Measurements from ENCODE around the gene PI4KB.
"Not testable (repeated sequence)": the region's sequence is repeated elsewhere in the genome, so short reads cannot be mapped to it uniquely, and the experiment has no call there.

Gene PI4KB

GRCh38 chr1:151327223-151327902, at the start of gene PI4KB:
PI4KB (minus strand) TSS chr1:151327416; CDS start chr1:151316481, 10,935 bp downstream.
- peak; percentile 100 for DNase-seq

DNA sequence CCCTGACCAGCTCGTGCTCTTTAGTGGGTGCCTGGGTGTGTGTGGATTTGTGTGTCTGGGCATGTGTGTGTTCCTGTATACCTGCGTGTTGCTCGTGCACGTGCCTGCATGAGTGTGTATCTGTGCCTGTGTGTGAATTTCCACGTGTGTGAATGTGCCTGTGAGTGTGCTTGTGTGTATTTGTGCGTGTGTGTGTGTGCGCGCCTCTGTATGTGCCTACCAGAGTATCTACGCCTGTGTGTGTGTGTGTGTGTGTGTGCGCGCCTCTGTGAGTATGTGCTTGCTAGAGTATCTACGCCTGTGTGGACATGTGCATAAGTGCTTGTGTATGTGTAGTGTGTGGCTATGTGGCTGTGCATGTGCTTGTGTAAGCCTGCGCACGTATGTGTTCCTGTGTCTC, 46.0 kb upstream of the PI4KB start:
- no peak for DNase-seq

DNA sequence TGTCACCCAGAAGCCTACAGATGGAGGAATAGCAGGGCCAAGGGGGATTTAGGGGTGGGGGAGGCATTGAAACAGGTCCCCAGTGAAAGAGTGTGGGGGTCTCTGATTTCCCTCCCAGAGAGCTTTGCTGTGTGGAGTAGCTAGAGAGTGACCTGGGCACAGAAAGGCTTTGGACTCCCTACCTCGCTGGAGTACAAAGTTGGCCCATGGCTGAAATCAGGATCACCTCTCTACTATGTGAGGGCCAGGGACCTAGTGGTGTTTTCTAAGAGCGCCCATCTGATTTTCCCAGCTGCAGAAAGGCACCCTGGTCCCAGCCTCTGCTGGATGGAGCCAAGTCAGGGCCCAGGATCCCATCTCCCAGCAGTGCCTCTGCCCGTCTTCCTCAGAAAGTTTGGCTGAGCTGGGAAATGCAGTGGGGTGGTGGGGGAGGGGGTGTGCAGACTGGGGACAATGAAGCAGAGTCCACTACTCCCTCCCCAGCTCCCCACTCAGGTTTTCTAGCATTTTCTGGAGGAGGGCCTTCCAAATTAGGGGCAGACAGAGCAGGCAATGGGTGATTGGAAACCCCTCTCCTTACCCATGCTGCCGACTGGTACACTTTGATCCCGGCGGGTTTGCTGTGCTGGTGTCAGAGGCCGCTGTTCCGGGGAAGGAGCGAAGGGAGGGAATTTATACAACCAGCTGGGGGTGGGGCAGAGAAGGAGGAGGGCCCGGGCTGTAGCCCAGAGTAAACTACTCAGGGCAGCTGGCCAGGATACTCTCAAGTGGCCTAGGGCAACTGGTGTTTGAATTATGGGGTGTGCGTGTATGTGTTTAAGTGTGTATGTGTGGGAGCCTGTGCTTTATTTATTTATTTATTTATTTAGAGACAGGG, 45.1 kb upstream of the PI4KB start, which contains the start of gene SELENBP1:
SELENBP1 (minus strand) TSS at position 648 of the 877 bp plus-strand sequence; CDS start at position 584, 64 bp downstream.
- DNase-seq = peak; percentile 42

GRCh38 chr1:151371370-151372057, 44.3 kb upstream of the PI4KB start:
- peak; percentile 59 for DNase-seq

DNA sequence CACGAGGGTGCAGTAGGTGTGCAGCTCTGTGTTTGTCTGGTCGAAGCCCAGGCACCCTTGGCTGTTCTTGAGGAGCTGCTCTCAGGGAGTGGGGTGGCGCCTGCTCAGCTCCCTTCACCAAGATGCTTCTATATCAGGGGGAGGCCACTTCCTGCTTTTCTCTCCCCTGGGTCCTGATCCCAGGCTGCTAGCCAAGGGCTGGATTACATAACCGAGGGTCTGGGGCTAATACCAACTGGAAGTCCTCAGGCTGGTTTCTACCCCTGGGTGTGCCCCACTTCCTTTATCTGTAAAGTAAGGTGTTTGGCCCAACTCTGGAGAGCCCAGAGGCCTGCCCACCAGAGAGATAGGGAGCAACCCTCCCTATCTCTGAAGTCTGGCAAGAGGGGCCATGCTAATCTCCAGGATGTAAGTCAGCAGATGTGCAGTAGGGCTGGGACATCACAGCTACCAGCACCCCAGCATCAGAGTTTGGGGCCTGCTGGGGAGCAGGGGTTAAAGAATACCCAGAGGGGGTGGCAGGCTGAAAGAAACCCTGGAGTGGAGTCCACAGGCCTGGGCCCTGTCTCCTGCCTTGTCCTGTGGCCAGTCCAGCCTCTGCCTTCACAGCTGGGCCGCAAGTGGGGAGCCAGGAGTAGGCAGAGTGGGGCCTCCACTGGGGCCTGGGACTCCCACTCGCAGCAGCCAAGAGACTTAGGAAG, 43.1 kb upstream of the PI4KB start:
- peak; percentile 98 for DNase-seq

- DNase-seq = no peak
These were observed 42.4 kb upstream of the PI4KB start for GRCh38 chr1:151369621-151370048.

- no peak for DNase-seq
These were observed 42.0 kb upstream of the PI4KB start for GRCh38 chr1:151369302-151369610.

GRCh38 chr1:151368393-151369301, 41.4 kb upstream of the PI4KB start:
- no peak for DNase-seq

GRCh38 chr1:151367658-151368392, 40.6 kb upstream of the PI4KB start:
- DNase-seq = peak; percentile 71

- no peak for DNase-seq
These were observed 37.8 kb upstream of the PI4KB start for GRCh38 chr1:151364996-151365395.

DNA sequence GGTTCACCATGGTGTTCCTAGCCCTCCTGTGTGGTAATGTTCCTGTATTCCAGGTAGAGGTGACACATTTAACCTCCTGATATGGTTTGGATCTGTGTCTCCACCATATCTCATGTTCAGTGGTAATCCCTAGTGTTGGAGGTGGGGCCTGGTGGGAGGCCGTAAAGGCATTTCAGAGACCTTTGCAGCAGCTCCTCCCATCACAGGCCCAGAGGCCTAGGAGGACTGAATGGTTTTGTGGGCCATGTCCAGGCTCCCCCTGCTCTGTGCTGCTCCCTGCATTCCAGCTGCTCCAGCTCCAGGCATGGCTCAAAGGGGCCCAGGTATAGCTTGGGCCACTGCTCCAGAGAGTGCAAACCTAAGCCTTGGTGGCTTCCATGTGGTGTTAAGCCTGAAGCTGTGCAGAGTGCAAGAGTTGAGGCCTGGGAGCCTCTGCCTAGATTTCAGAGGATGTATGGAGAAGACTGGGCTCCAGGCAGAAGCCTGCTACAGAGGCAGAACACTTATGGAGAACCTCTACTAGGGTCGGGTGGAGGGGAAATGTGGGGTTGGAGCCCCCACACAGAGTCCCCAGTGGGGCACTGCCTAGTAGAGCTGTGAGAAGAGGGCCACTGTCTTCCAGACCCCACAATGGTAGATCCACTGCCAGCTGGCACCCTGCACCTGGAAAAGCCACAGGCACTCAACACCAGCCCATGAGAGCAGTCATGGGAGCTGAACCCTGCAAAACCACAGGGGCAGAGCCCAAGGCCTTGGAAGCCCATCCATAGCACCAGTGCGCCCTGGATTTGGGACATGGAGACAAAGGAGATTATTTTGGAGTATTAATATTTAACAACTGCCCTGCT, 35.3 kb upstream of the PI4KB start:
- no peak for DNase-seq

- no peak for DNase-seq
These were observed 34.7 kb upstream of the PI4KB start for GRCh38 chr1:151361883-151362282.

- no peak for DNase-seq
These were observed 29.5 kb upstream of the PI4KB start for GRCh38 chr1:151356696-151357095.

- DNase-seq = peak; percentile 61
These were observed 25.0 kb upstream of the PI4KB start for GRCh38 chr1:151352021-151352718.

GRCh38 chr1:151350323-151350722, 23.1 kb upstream of the PI4KB start:
- not testable (repeated sequence) for DNase-seq

DNA sequence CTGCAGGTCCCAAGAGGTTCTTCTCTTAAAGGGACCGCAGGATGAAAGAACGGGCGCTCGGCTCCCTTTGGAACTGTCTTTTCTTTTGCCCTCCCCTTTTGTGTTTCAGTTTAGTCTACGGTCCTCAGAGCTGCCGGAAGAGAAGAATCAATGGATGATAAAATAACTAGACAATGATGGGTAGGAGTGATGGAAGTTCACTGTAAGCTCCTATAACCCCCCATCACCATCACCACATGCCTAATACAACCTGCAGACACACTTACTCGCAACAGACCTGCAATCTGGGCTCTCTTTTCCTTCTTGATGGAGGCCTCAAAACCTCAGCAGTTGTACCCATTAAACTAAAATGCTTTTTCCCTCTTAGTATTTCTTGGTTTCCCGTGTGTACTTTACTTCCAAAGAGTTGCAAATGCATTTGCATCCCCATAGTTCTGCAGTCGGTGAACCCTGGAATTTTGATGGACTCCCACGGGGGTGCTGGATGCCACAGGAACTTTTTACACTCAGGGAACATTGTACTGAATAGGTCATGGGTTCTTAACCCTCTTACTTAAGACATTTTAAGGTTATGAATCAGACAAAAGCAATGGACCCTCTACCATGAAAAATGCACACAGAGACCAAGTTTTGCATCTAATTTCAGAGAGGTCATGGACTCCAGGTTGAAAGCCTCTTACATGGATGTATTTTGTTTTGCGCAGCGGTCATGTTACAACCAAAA, 20.5 kb upstream of the PI4KB start:
- no peak for DNase-seq

DNA sequence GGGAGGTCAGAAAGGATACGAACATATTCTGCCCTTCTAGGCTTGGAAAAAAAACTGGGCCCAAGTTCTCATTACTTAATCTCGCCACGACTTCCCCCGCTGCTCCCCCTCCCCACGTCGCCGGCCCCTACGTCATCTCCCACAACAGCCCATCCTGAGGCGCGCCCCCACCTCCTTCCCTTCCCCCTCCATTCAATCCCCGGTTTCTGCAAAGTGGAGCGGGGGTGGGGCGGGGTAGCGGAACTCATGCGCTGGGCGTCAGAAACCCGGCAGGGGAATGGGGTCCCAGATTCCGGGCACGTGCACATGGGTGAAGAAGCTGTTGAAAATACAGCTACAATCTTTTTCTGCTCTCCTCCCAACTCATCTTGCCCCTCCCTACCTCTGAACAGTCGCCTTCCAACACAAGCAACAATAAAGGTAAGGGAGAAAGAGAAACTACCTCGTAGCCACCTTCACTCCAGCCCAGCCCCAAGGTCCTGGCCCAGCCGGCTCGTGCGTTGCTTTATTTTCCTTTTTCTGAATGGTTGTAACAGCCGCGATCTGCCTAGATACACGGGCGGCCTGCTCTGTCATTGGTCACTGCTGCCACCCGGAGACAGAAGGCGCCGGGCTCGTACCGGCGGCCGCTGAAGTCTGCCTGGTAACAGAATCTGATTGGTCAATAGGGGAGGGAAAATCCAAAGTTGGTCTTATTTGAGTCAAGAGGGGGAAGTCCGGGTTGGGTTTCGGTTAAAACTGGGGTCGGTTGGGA, 19.7 kb upstream of the PI4KB start, which contains the start of gene RFX5:
RFX5 (minus strand) TSS at position 484 of the 754 bp plus-strand sequence. CDS start 932 bp downstream, outside the sequence.
- DNase-seq = peak; percentile 99
